H1 (cell line): ENCODE results near the gene RRP1B. TPM values are rescaled to one million over a fixed set of nuclear protein-coding genes. Genes with fewer than 3 reads are reported as not detected.

Source experiments
- KDM4A ChIP-seq: IDR thresholded peaks from one replicate; pipeline ENCODE4 v1.7.1; 2012; ENCODE audit warnings: low read depth, mild to moderate bottlenecking, moderate library complexity, low read length, inconsistent platforms; ENCODE audit not compliant: severe bottlenecking
- PHF8 ChIP-seq: fragments of 200-600 bp; sonication (generic); conservative IDR thresholded peaks from 2 replicates; pipeline ENCODE4 v1.7.1; 2012; ENCODE audit warnings: low read depth, mild to moderate bottlenecking, inconsistent platforms, low read length, moderate library complexity
- RBBP5 ChIP-seq: IDR thresholded peaks from 2 replicates; pipeline ENCODE4 v1.7.1; 2012; ENCODE audit warnings: low read depth, mild to moderate bottlenecking, inconsistent platforms, low read length, moderate library complexity, borderline replicate concordance
- SIRT6 ChIP-seq: IDR thresholded peaks from one replicate; pipeline ENCODE4 v1.7.1; 2012; ENCODE audit warnings: low read length, inconsistent platforms
- TCF12 ChIP-seq: IDR thresholded peaks from 2 replicates; pipeline ENCODE4 v1.6.1; 2011; ENCODE audit warnings: low read depth, mild to moderate bottlenecking, low read length
- polyA plus RNA-seq, 7 experiments: library from polyadenylated mRNA; depleted of rRNA in 3 of 7; stranded (reverse) in 5 of 7; unstranded in 2 of 7; fragments of >200 nt in 5 of 7; fragments of 200-250 nt in 2 of 7; gene quantifications; 1 replicate in 5 of 7; 2 replicates in 1 of 7; 4 replicates in 1 of 7; pipeline versions ENCODE4 v1.2.1 to v1.2.3, GENCODE V29; 2011 to 2013; ENCODE audit warnings: missing spikeins in 2 of 7, mixed read lengths in 2 of 7
- total RNA-seq: library from RNA; stranded (reverse); fragmentation: NEBNext Ultra II Directional; extraction: Animal tissue kit (Norgen Biotek cat#: 25700); gene quantifications from 2 replicates; pipeline ENCODE4 v1.2.1, GENCODE V29; 2021

The RRP1B gene
- total and polyA plus RNA-seq, 2 of the 8 experiments (the other 6 are each of a cell fraction or from before 2014, with no cell fraction given): 25.8 to 97.3 TPM

GRCh38 chr21:43696214-43696613 lies 36.9 kb downstream of the RRP1B start (continued):
- TF ChIP-seq PHF8 (no peak), RBBP5 (no peak), TCF12 (no peak), SIRT6 (no peak), KDM4A (no peak)
